DMS153 treated with DMSO at 0.1 percent for 48 hours (cell line): ENCODE measurements around the gene GNPAT.

Experiments
- DNase-seq: peaks from one replicate; lab custom pipeline; 2025; ENCODE audit not compliant: unreplicated experiment; lab: John Stamatoyannopoulos, UW

Gene GNPAT

DNA sequence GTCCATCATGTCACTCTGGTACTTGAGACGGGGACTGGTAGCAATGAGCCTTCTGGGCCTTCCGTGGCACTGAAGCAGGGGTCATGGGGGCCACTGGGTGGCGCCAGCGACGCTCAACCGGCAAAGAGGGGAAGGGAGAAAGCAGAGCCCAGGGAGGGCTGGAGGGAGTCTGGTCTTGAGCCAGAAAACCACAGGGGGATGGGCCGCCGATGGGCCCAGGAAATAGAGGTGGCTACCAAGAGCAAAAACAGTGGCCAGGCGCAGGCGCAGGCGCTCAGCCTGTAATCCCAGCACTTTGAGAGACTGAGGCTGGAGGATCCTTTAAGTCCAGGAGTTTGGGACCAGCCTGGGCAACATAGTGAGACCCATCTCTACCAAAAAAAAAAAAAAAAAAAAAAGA lies 74.9 kb downstream of the GNPAT start:
- DNase-seq = no peak

DNA sequence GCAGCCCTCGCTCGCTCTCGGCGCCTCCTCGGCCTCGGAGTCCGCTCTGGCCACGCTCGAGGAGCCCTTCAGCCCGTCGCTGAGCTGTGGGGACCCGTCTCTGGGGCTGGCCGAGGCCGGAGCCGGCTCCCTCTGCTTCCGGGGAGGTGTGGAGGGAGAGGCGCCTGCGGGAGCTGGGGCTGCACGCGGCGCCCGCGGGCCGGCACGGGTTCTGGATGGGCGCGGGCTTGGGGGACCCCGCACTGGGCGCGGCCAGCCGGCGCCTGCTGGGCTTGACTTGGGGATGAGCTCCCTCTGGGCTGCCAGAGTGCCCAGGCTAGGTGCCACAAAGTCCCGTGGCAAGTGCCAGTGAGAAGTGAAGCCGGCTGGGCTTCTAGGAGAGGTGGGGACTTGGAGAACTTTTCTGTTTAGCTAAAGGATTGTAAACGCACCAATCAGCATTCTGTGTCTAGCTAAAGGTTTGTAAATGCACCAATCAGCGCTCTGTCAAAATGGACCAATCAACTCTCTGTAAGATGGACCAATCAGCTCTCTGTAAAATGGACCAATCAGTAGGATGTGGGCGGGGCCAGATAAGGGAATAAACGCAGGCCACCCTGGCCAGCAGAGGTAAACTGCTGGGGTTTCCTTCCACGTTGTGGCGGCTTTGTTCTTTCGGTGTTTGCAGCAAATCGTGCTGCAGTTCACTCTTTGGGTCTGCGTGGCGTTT lies 76.4 kb downstream of the GNPAT start:
- DNase-seq = no peak

DNA sequence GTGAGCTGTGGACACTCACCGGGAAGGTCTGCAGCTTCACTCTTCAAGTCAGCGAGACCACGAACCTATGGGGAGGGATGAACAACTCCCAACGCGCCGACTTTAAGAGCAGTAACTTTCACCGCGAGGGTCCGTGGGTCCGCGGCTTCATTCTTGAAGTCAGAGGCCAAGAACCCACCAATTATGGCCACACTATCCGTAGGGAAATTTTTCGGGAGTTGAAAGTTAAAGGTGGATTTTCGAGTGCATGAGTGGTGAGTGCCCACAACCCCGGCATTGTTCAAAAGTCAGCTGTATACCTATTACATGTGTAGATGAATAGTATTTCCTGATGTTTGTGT lies 77.0 kb downstream of the GNPAT start:
- no peak for DNase-seq

DNA sequence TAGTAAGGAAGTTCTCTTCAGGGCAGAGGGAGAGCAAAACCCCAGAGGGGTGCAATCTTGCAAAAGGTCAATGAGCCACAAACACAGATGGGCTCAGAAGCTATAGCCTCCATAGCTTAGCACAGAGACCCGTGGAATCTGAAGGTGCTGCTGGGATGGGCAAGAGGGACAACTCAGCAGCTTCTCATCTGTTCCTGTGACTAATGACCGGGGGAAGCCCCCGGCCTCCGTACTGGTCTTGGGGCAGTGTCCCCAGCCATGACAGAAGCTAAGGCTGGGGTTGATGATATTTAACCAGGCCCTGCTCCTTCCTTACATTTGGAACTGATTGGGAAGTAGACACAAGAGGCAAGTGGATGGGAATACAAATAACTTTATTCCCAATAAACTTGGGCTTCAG lies 77.6 kb downstream of the GNPAT start:
- DNase-seq = no peak

DNA sequence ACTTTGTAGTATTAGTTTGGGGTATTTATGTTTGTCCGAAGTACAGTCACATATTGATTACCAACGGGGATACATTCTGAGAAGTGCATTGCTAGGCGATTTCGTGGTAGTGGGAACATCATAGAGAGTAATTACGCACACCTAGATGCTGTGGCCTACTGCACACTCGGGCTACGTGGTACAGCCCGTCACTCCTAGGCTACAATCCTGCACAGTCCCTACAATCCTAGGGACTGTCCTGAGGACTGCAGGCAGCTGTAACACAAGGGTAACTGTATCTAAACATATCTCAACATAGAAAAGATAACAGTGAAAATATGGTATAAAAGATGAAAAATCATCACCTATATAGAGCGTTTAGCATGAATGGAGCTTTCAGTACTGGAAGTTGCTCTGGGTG lies 78.1 kb downstream of the GNPAT start:
- no peak for DNase-seq

DNA sequence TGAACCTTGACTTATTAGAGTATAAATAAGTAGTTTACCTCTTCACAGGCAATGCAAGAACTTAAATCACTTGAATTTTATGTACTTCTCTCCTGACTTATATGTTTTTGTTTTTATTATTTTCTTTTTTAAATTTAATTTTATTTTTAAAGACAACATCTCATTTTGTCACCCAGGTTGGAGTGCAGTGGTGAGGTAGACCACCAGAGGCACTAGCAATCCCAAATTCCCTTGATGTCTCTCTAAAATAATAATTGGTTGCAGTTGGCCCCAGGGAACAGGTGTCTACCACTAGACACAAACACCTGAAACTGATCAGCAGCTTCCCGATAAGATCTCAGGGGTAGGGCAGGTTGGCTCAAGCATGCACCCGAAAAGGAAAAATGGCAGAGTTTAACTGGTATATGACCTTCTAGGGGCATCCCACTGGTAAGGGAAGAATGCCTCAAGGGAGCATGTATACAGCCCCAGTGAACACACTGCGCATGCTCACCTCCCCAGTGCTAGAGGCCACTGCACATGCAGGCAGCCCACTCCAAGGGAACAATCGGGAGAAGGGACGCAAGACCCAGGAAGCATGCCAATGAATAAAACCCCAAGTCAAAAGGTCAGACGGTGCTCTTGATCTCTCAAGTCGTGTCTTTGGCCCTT lies 82.0 kb downstream of the GNPAT start:
- no peak for DNase-seq

DNA sequence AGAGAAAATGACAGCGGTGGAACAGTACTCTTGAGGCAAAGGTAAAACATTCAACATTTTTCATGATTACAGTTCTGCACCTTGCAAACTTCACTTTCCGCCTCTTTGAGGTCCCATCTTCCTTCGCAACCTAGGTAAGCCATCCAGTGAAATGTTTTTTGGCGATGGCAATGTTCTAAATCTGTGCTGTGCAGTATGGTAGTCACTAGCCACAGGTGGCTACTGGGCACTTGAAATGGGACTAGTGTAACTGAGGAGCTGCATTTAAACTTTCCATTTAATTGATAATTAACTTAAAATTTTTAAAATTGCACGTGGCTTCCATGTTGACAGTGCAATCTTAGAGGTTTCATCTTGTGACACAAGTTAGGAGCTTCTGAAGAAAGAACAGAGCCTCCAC lies 83.6 kb downstream of the GNPAT start:
- no peak for DNase-seq

DNA sequence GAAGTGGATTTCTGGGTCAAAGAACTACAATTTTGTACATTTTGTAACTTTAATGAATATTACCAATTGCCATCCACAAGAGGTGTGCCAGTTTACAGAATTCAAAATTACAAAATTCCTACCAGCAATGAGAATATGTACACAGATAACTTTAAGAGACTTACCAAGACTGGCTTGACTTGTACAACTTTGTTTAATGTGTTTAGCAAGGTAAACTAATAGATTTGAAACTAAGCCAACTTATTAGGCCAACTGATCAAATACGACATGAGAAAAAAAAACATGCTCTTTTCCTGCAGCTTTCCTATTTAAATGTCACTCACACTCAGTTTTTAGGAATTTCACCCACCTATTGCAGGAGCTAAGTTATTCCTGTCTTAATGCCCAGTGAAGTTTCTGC lies 85.2 kb downstream of the GNPAT start:
- no peak for DNase-seq
